HCT116 (cell line): ENCODE data around the gene FARSA. TPM values are rescaled to one million over a fixed set of nuclear protein-coding genes. Genes with fewer than 3 reads are reported as not detected.

ENCODE experiments used
- ATAC-seq: fragments of 200-7000 bp; cut with Tn5 transposase; 2 replicates; pipeline ENCODE4 v1.9.1; 2020; ENCODE audit warnings: mild to moderate bottlenecking, moderate library complexity
- BruUV-seq: library from RNA; stranded (reverse); fragments of 400-500 nt; replicated peaks from 2 replicates; lab custom pipeline; 2021; lab: Mats Ljungman, UMichigan
- CTCF ChIA-PET: fragments of 300-600 bp; sonication (Branson Sonifier 250); formaldehyde crosslinking; loops from one replicate; lab custom pipeline; 2021; ENCODE audit warnings: antibody characterized with exemption; lab: Charles Lee
- POLR2A ChIA-PET: fragments of 300-600, 350-600 bp; sonication (Branson Sonifier 250); formaldehyde crosslinking; loops from one replicate; lab custom pipeline; 2021; ENCODE audit warnings: antibody characterized with exemption; lab: Charles Lee
- RAD21 ChIA-PET, 2 experiments: fragments of 300-600 bp; sonication (Branson Sonifier 250); formaldehyde crosslinking; loops; one replicate each; lab custom pipeline; 2023; ENCODE audit warnings: low total read pairs in 2 of 2; ENCODE audit not compliant: uncharacterized antibody in 2 of 2, unreplicated experiment in 2 of 2, low non-redundant PET in 1 of 2; lab: Charles Lee
- DNase-seq: peaks from one replicate; pipeline ENCODE4 v3.0.0-alpha.2; 2010; ENCODE audit warnings: low read depth, low spot score
- H2AFZ ChIP-seq: fragments of 200-600 bp; shearing (Covaris generic), sonication (generic); 2 replicates; pipeline ENCODE4 v1.6.1; 2017; ENCODE audit warnings: low read depth, mixed run types, mixed read lengths, antibody characterized with exemption, low read length; ENCODE audit not compliant: poor library complexity, severe bottlenecking
- H3K27ac ChIP-seq: 2 replicates; pipeline ENCODE4 v1.5.1; 2012; ENCODE audit warnings: low read depth, low read length
- H3K27me3 ChIP-seq: fragments of 200-600 bp; sonication (generic); 2 replicates; pipeline ENCODE4 v1.6.1; 2016; ENCODE audit warnings: mixed run types, low read length, mixed read lengths; ENCODE audit not compliant: insufficient read depth
- H3K36me3 ChIP-seq, 2 experiments: fragments of 200-500 bp in 1 of 2; fragments of 200-600 bp in 1 of 2; sonication (Bioruptor generic) in 1 of 2; sonication (generic) in 1 of 2; 2 replicates each; pipeline versions ENCODE4 v1.5.1 to v1.6.1; 2014 to 2016; ENCODE audit warnings: low read length in 2 of 2, inconsistent platforms in 1 of 2, mixed read lengths in 1 of 2, mixed run types in 1 of 2; ENCODE audit not compliant: insufficient read depth in 2 of 2, control insufficient read depth in 1 of 2
- H3K4me1 ChIP-seq, 2 experiments: fragments of 200-600 bp in 1 of 2; sonication (generic) in 1 of 2; 2 replicates each; pipeline versions ENCODE4 v1.5.1 to v1.6.1; 2012 to 2017; ENCODE audit warnings: low read length in 2 of 2, inconsistent platforms in 1 of 2, mild to moderate bottlenecking in 1 of 2, mixed read lengths in 1 of 2, mixed run types in 1 of 2, moderate library complexity in 1 of 2; ENCODE audit not compliant: insufficient read depth in 2 of 2, control insufficient read depth in 1 of 2
- H3K4me2 ChIP-seq: fragments of 200-600 bp; sonication (generic); 2 replicates; pipeline ENCODE4 v1.6.1; 2017; ENCODE audit warnings: mixed run types, low read length, mixed read lengths
- H3K4me3 ChIP-seq, 2 experiments: fragments of 200-600 bp in 1 of 2; sonication (generic) in 1 of 2; replicated peaks in 1 of 2; 2 replicates each; pipeline ENCODE4 v1.5.1; 2011 to 2016; ENCODE audit warnings: low read length in 2 of 2, control low read depth in 1 of 2, low read depth in 1 of 2, mild to moderate bottlenecking in 1 of 2, mixed read lengths in 1 of 2, mixed run types in 1 of 2
- H3K79me2 ChIP-seq: fragments of 200-600 bp; sonication (generic); 2 replicates; pipeline ENCODE4 v1.6.1; 2017; ENCODE audit warnings: mild to moderate bottlenecking, mixed run types, low read length, moderate library complexity, mixed read lengths; ENCODE audit not compliant: insufficient read depth
- H3K9ac ChIP-seq: fragments of 200-600 bp; sonication (generic); 2 replicates; pipeline ENCODE4 v1.6.1; 2016; ENCODE audit warnings: low read length, mixed read lengths
- H3K9me2 ChIP-seq: fragments of 200-600 bp; sonication (generic), shearing (Covaris generic); 2 replicates; pipeline ENCODE4 v1.6.1; 2017; ENCODE audit warnings: mixed run types, mild to moderate bottlenecking, moderate library complexity; ENCODE audit not compliant: insufficient read depth
- H3K9me3 ChIP-seq, 2 experiments: fragments of 200-500 bp in 1 of 2; fragments of 200-600 bp in 1 of 2; sonication (Bioruptor generic) in 1 of 2; sonication (generic) in 1 of 2; 2 replicates each; pipeline ENCODE4 v1.6.1; 2014 to 2017; ENCODE audit warnings: low read length in 2 of 2, mixed read lengths in 2 of 2, inconsistent platforms in 1 of 2, low read depth in 1 of 2, mild to moderate bottlenecking in 1 of 2, mixed run types in 1 of 2, moderate library complexity in 1 of 2; ENCODE audit not compliant: control insufficient read depth in 1 of 2, insufficient read depth in 1 of 2
- H4K20me1 ChIP-seq: fragments of 200-600 bp; sonication (generic), shearing (Covaris generic); 2 replicates; pipeline ENCODE4 v1.6.1; 2017; ENCODE audit warnings: mixed run types, mild to moderate bottlenecking, moderate library complexity; ENCODE audit not compliant: insufficient read depth
- CBX3 ChIP-seq: IDR thresholded peaks from 2 replicates; pipeline ENCODE4 v1.6.1; 2012; ENCODE audit warnings: low read depth
- EGR1 ChIP-seq: IDR thresholded peaks from 2 replicates; pipeline ENCODE4 v1.6.1; 2012; ENCODE audit warnings: low read depth
- ELF1 ChIP-seq: IDR thresholded peaks from 2 replicates; pipeline ENCODE4 v1.6.1; 2012; ENCODE audit warnings: low read depth, borderline replicate concordance
- EZH2 ChIP-seq: fragments of 200-600 bp; sonication (generic); IDR thresholded peaks from 2 replicates; pipeline ENCODE4 v1.6.1; 2017; ENCODE audit warnings: antibody characterized with exemption, mixed run types
- EZH2phosphoT487 ChIP-seq: fragments of 200-600 bp; IDR thresholded peaks from 2 replicates; pipeline ENCODE4 v1.6.1; 2018; ENCODE audit warnings: antibody characterized with exemption, borderline replicate concordance
- FOSL1 ChIP-seq: IDR thresholded peaks from 2 replicates; pipeline ENCODE4 v1.6.1; 2012; ENCODE audit warnings: low read depth
- JUND ChIP-seq: IDR thresholded peaks from 2 replicates; pipeline ENCODE4 v1.6.1; 2012
- MAX ChIP-seq: IDR thresholded peaks from 2 replicates; pipeline ENCODE4 v1.6.1; 2012
- SIN3A ChIP-seq: IDR thresholded peaks from 2 replicates; pipeline ENCODE4 v1.6.1; 2012; ENCODE audit warnings: low read depth
- TCF7L2 ChIP-seq: IDR thresholded peaks from 2 replicates; pipeline ENCODE4 v1.7.0; 2011; ENCODE audit warnings: borderline replicate concordance, inconsistent platforms; ENCODE audit not compliant: insufficient read depth, insufficient read length; ENCODE audit errors: extremely low read depth
- YY1 ChIP-seq: IDR thresholded peaks from 2 replicates; pipeline ENCODE4 v1.6.1; 2011; ENCODE audit warnings: low read length, low read depth, moderate library complexity, mild to moderate bottlenecking; ENCODE audit not compliant: insufficient replicate concordance; ENCODE audit errors: extremely low read depth
- ZBTB33 ChIP-seq: IDR thresholded peaks from 2 replicates; pipeline ENCODE4 v1.6.1; 2011; ENCODE audit warnings: mild to moderate bottlenecking, low read length, moderate library complexity; ENCODE audit not compliant: insufficient replicate concordance; ENCODE audit errors: extremely low read depth
- ZFX ChIP-seq: fragments of 450-650 bp; IDR thresholded peaks from 2 replicates; pipeline ENCODE4 v1.6.1; 2017
- ZNF274 ChIP-seq: fragments of 200-500 bp; sonication (Bioruptor generic); IDR thresholded peaks from 2 replicates; pipeline ENCODE4 v1.6.1; 2014; ENCODE audit warnings: mild to moderate bottlenecking, low read depth, low read length, inconsistent platforms
- intact Hi-C: fragments of 100-400 bp; cut with micrococcal nuclease; formaldehyde crosslinking; loops from 2 replicates; pipeline ENCODE4 v1.10.0; 2022
- total RNA-seq: library from RNA; stranded (reverse); gene quantifications from one replicate; pipeline ENCODE4 v1.2.1, GENCODE V29; 2021; ENCODE audit not compliant: unreplicated experiment
- TF ChIP-seq, protein P1 (sequence below), 3 experiments: fragments of 200-600 bp in 1 of 3; sonication (generic) in 1 of 3; IDR thresholded peaks in 2 of 3; conservative IDR thresholded peaks in 1 of 3; 2 replicates each; pipeline ENCODE4 v1.5.1; 2012 to 2017; ENCODE audit warnings: low read depth in 2 of 3, low read length in 2 of 3, antibody characterized with exemption in 1 of 3, borderline replicate concordance in 1 of 3, control low read depth in 1 of 3, mild to moderate bottlenecking in 1 of 3, mixed read lengths in 1 of 3, mixed run types in 1 of 3, moderate library complexity in 1 of 3; ENCODE audit not compliant: insufficient read depth in 1 of 3

FARSA gene
- total RNA-seq, 1 experiment from 2014 or later = 129 TPM

DNA sequence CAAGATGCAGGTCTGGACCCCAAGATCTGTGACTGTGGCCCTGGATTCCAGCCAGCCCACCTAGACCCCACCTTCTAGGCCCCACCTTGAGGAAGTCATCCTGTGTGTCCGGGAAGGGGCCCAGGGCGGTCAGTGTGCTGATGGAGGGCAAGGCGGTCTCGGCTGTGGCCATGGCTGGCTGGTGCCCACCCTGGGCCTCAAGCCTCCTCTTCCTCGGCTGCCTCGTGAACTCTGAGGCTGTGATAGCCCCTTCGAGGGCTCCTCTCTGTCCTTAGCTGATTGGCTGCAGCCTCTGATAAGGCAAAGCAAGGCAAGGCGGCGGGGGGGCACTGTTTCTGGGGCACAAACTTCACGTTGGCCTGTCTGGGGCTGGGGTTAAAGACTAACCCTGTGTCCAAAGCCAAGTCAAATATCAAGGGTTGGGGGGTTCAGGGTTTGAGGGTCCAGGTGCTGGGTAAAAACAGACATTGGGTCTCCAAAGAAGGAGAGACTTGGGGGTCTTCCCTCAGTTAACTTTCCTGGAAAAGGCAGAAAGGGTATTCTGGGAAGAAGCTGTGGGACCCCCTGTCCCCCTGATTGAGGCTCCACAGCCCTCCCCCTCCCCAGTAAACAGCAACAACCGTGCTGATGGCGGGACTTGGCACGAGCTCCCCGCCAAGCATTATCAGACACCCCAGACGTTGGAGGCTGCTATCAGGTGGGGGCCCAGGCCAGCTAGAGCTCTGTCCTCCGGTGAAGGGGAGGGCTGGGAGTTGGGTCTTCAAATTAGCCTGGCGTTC lies 46.4 kb downstream of the FARSA start, which contains the start of gene KLF1:
Gene KLF1 (minus strand): TSS at position 233 of the 779 bp plus-strand sequence. CDS start 61 bp downstream, at position 172.
- Histone ChIP-seq H3K4me1 (peaks cover 7 to 16% of the 10 kb centered on the region in 2 experiments; a peak in 3 of 4 replicates), H3K36me3 (no peaks in the 10 kb centered on the region), H3K27ac (no peak within 1 kb of the TSS), H4K20me1 (no peaks in the 10 kb centered on the region), H3K4me3 (no peak within 1 kb of the TSS), H3K27me3 (no peaks in the 10 kb centered on the region), H3K9me3 (peaks cover 0 to 14% of the 10 kb centered on the region in 2 experiments; a peak in 2 of 4 replicates), H3K4me2 (no peak within 1 kb of the TSS), H3K79me2 (peaks cover 8% of the 10 kb centered on the region; the same call in 1 of the 2 replicates), H3K9me2 (no peaks in the 10 kb centered on the region), H3K9ac (no peak within 1 kb of the TSS), H2AFZ (no peak within 1 kb of the TSS)
- ChIA-PET POLR2A (no interaction called here), RAD21 (no interaction called here), CTCF (no interaction called here)
- no peak for DNase-seq
- intact Hi-C loops = no loop called here
- no peak for ATAC-seq
- no TSS peak for BruUV-seq
- TF ChIP-seq, protein P1, sequence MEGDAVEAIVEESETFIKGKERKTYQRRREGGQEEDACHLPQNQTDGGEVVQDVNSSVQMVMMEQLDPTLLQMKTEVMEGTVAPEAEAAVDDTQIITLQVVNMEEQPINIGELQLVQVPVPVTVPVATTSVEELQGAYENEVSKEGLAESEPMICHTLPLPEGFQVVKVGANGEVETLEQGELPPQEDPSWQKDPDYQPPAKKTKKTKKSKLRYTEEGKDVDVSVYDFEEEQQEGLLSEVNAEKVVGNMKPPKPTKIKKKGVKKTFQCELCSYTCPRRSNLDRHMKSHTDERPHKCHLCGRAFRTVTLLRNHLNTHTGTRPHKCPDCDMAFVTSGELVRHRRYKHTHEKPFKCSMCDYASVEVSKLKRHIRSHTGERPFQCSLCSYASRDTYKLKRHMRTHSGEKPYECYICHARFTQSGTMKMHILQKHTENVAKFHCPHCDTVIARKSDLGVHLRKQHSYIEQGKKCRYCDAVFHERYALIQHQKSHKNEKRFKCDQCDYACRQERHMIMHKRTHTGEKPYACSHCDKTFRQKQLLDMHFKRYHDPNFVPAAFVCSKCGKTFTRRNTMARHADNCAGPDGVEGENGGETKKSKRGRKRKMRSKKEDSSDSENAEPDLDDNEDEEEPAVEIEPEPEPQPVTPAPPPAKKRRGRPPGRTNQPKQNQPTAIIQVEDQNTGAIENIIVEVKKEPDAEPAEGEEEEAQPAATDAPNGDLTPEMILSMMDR (IDR thresholded peaks at IDR 0.05 in 2 of 3, conservative IDR thresholded peaks at IDR 0.05 in 1 of 3; ENCODE audit: borderline replicate concordance in 1 of 3, insufficient read depth in 1 of 3, low read depth in 2 of 3, low read length in 2 of 3) = no peak
- no peak for TF ChIP-seq CBX3
- TF ChIP-seq ZBTB33 = no peak
- no peak for TF ChIP-seq EZH2phosphoT487
- TF ChIP-seq EGR1 = no peak
- no peak for TF ChIP-seq SIN3A
- no peak for TF ChIP-seq ZFX
- no peak for TF ChIP-seq EZH2
- TF ChIP-seq TCF7L2 = no peak
- TF ChIP-seq ELF1 = no peak
- TF ChIP-seq MAX = no peak
- no peak for TF ChIP-seq FOSL1
- no peak for TF ChIP-seq JUND
- no peak for TF ChIP-seq YY1
- no peak for TF ChIP-seq ZNF274
- TF ChIP-seq, all 23 proteins: peak for 0
